BJ (cell line): Measurements from ENCODE around the gene BCAS3. TPM values are rescaled to one million over a fixed set of nuclear protein-coding genes. Genes with fewer than 3 reads are reported as not detected.
"Not testable (repeated sequence)": the region's sequence is repeated elsewhere in the genome, so short reads cannot be mapped to it uniquely, and the experiment has no call there.

Experiments
- CTCF ChIA-PET: fragments of 350-600 bp; formaldehyde crosslinking; extraction: SDS; loops from one replicate; lab custom pipeline; 2021; ENCODE audit warnings: antibody characterized with exemption, inconsistent platforms; lab: Yijun Ruan, JAX
- POLR2A ChIA-PET: fragments of 300-600 bp; sonication (Branson Sonifier 250); formaldehyde crosslinking; extraction: SDS; loops from one replicate; lab custom pipeline; 2021; ENCODE audit warnings: antibody characterized with exemption; lab: Charles Lee
- DNase-seq: peaks from one replicate; pipeline ENCODE4 v3.0.0-alpha.2; 2011; ENCODE audit warnings: low read depth
- H3K27me3 ChIP-seq: 2 replicates; pipeline ENCODE4 v1.6.0; 2011; ENCODE audit warnings: low read length; ENCODE audit not compliant: control insufficient read depth, insufficient read depth
- H3K36me3 ChIP-seq: 2 replicates; pipeline ENCODE4 v1.5.1; 2011; ENCODE audit warnings: low read length; ENCODE audit not compliant: control insufficient read depth, insufficient read depth
- H3K4me3 ChIP-seq: 2 replicates; pipeline ENCODE4 v1.5.1; 2011; ENCODE audit warnings: low read depth, mild to moderate bottlenecking, control low read depth, low read length
- CTCF ChIP-seq: IDR thresholded peaks from 2 replicates; pipeline ENCODE4 v1.5.1; 2011; ENCODE audit warnings: low read depth, mild to moderate bottlenecking, control low read depth, inconsistent platforms, low read length, moderate library complexity; ENCODE audit not compliant: insufficient read depth
- polyA plus RNA-seq: library from polyadenylated mRNA; depleted of rRNA; stranded (reverse); fragments of >200 nt; gene quantifications from 2 replicates; pipeline ENCODE4 v1.2.3, GENCODE V29; 2011

Gene BCAS3
- polyA plus RNA-seq, 1 experiment, result 19.5 TPM

- no peak for DNase-seq
- Histone ChIP-seq H3K27me3 (peaks cover 4% of the 10 kb centered on the region), H3K36me3 (no peaks in the 10 kb centered on the region), H3K4me3 (no peak overlapping the region)
- TF ChIP-seq CTCF, result peak; percentile 36; the same call in 1 of the 2 replicates
- POLR2A ChIA-PET, result no interaction called here
- CTCF ChIA-PET, result interaction anchor here (0.9 to 1.2 kb wide), 6 partner anchors 11 to 157 kb away, joined by 3 to 4 read pairs (median 3); no protein-coding TSS in a partner anchor
These were observed 748.2 kb downstream of the BCAS3 start for GRCh38 chr17:61425682-61426481.

GRCh38 chr17:61426482-61427304 lies 749.0 kb downstream of the BCAS3 start:
- Histone ChIP-seq H3K4me3 (no peak overlapping the region), H3K36me3 (no peaks in the 10 kb centered on the region), H3K27me3 (no peaks in the 10 kb centered on the region)
- DNase-seq, result peak; percentile 59
- peak; percentile 35; the same call in 1 of the 2 replicates for TF ChIP-seq CTCF
- CTCF ChIA-PET, result interaction anchor here (0.6 to 1.7 kb wide), 19 partner anchors 12 to 1013 kb away, joined by 3 to 8 read pairs (median 3); no protein-coding TSS in a partner anchor
- POLR2A ChIA-PET, result no interaction called here

GRCh38 chr17:61427567-61427966 lies 749.9 kb downstream of the BCAS3 start:
- no peak for DNase-seq
- no peak overlapping the region for H3K4me3 ChIP-seq
- ChIA-PET CTCF (interaction anchor here (0.6 to 1.8 kb wide), 14 partner anchors 10 to 1013 kb away, joined by 3 to 9 read pairs (median 4); no protein-coding TSS in a partner anchor), POLR2A (no interaction called here)
- TF ChIP-seq CTCF, result no peak
- H3K27me3 ChIP-seq, result no peaks in the 10 kb centered on the region
- no peaks in the 10 kb centered on the region for H3K36me3 ChIP-seq

GRCh38 chr17:61429274-61429673 lies 751.6 kb downstream of the BCAS3 start:
- DNase-seq, result no peak
- H3K4me3 ChIP-seq, result no peak overlapping the region
- TF ChIP-seq CTCF, result no peak
- no peaks in the 10 kb centered on the region for H3K27me3 ChIP-seq
- no peaks in the 10 kb centered on the region for H3K36me3 ChIP-seq
- ChIA-PET POLR2A (no interaction called here), CTCF (interaction anchor here (1.2 kb wide), 1 partner anchor 119 kb away, joined by 3 read pairs; no protein-coding TSS in a partner anchor)

- H3K36me3 ChIP-seq, POLR2A ChIA-PET, CTCF ChIA-PET, H3K4me3 ChIP-seq, DNase-seq, H3K27me3 ChIP-seq: not testable (repeated sequence)
These were observed 752.2 kb downstream of the BCAS3 start for GRCh38 chr17:61429831-61430230.
